Measurements from ENCODE around the gene NRSN1.
"Not testable (repeated sequence)": the region's sequence is repeated elsewhere in the genome, so short reads cannot be mapped to it uniquely, and the experiment has no call there.

The NRSN1 gene

GRCh38 chr6:24125980-24126379 is at the start of gene NRSN1:
Gene NRSN1, plus strand, starts transcription at chr6:24126215. Its CDS starts 8,113 bp downstream, at chr6:24134328.
- FAIRE-seq = no peak

GRCh38 chr6:24078200-24078599 is 47.8 kb upstream of the NRSN1 start:
- no peak for FAIRE-seq

GRCh38 chr6:24079076-24079475 is 46.9 kb upstream of the NRSN1 start:
- FAIRE-seq = no peak

GRCh38 chr6:24080711-24081110 is 45.3 kb upstream of the NRSN1 start:
- FAIRE-seq = no peak

GRCh38 chr6:24089736-24090135 is 36.3 kb upstream of the NRSN1 start:
- FAIRE-seq = no peak

- no peak for FAIRE-seq
These were observed 33.6 kb upstream of the NRSN1 start for GRCh38 chr6:24092407-24092806.

- no peak for FAIRE-seq
These were observed 32.6 kb upstream of the NRSN1 start for GRCh38 chr6:24093381-24093780.

GRCh38 chr6:24099181-24099580 is 26.8 kb upstream of the NRSN1 start:
- FAIRE-seq = no peak

GRCh38 chr6:24100024-24100769 is 25.8 kb upstream of the NRSN1 start:
- no peak for FAIRE-seq

- FAIRE-seq = no peak
These were observed 25.3 kb upstream of the NRSN1 start for GRCh38 chr6:24100770-24101155.

GRCh38 chr6:24105191-24105590 is 20.8 kb upstream of the NRSN1 start:
- no peak for FAIRE-seq

- no peak for FAIRE-seq
These were observed 19.7 kb upstream of the NRSN1 start for GRCh38 chr6:24106291-24106690.

- no peak for FAIRE-seq
These were observed 18.7 kb upstream of the NRSN1 start for GRCh38 chr6:24107294-24107693.

GRCh38 chr6:24108056-24108455 is 18.0 kb upstream of the NRSN1 start:
- FAIRE-seq = no peak

GRCh38 chr6:24110417-24110816 is 15.6 kb upstream of the NRSN1 start:
- no peak for FAIRE-seq

GRCh38 chr6:24113891-24114290 is 12.1 kb upstream of the NRSN1 start:
- FAIRE-seq = no peak

GRCh38 chr6:24117021-24117420 is 9.0 kb upstream of the NRSN1 start:
- no peak for FAIRE-seq

- FAIRE-seq = no peak
These were observed 3.9 kb upstream of the NRSN1 start for GRCh38 chr6:24122139-24122538.

- no peak for FAIRE-seq
These were observed 674 bp downstream of the NRSN1 start for GRCh38 chr6:24126586-24127192.

- FAIRE-seq = no peak
These were observed 1.3 kb downstream of the NRSN1 start for GRCh38 chr6:24127316-24127715.

GRCh38 chr6:24131751-24132150 is 5.7 kb downstream of the NRSN1 start:
- no peak for FAIRE-seq

GRCh38 chr6:24139080-24139479 is 13.1 kb downstream of the NRSN1 start:
- no peak for FAIRE-seq

GRCh38 chr6:24139639-24140038 is 13.6 kb downstream of the NRSN1 start:
- no peak for FAIRE-seq

- FAIRE-seq = no peak
These were observed 14.6 kb downstream of the NRSN1 start for GRCh38 chr6:24140591-24140990.

GRCh38 chr6:24142733-24143132 is 16.7 kb downstream of the NRSN1 start:
- not testable (repeated sequence) for FAIRE-seq

Data from A204.1 (cell line).